OCI-LY3 (cell line): ENCODE data around the gene NSFL1C.

Source experiments
- CTCF ChIP-seq: fragments of 200-600, 300-600 bp; sonication (generic); IDR thresholded peaks from 2 replicates; pipeline ENCODE4 v1.5.1; 2014; ENCODE audit warnings: antibody characterized with exemption, low read length, low read depth
- EZH2phosphoT487 ChIP-seq: fragments of 200-600 bp; shearing (Covaris generic); IDR thresholded peaks from 2 replicates; pipeline ENCODE4 v1.6.1; 2018; ENCODE audit warnings: antibody characterized with exemption, mixed run types, low read depth

GRCh38 chr20:1491860-1492642 lies 25.4 kb upstream of the NSFL1C start:
- TF ChIP-seq CTCF (no peak), EZH2phosphoT487 (no peak)
